AG10803 (cell line): ENCODE results near the gene OR51Q1.

Experiments
- DNase-seq: peaks from one replicate; pipeline ENCODE4 v3.0.0; 2010; ENCODE audit warnings: low read depth
- H3K4me3 ChIP-seq: 2 replicates; pipeline ENCODE4 v1.5.1; 2011; ENCODE audit warnings: mild to moderate bottlenecking, low read length, control low read depth
- CTCF ChIP-seq: conservative IDR thresholded peaks from 2 replicates; pipeline ENCODE4 v1.5.1; 2011; ENCODE audit warnings: mild to moderate bottlenecking, low read length, control low read depth, inconsistent platforms

Gene OR51Q1

GRCh38 chr11:5421811-5422210 is at the start of gene OR51Q1:
Gene OR51Q1 (plus strand): TSS chr11:5422111. CDS start chr11:5422201, 90 bp downstream.
- no peak for DNase-seq
- no peak within 1 kb of the TSS for H3K4me3 ChIP-seq

GRCh38 chr11:5380740-5381342 is 41.1 kb upstream of the OR51Q1 start:
- TF ChIP-seq CTCF = peak; percentile 95
- peak; percentile 73 for DNase-seq

More at GRCh38 chr11:5421811-5422210, at the start of gene OR51Q1:
- no peak for TF ChIP-seq CTCF

GRCh38 chr11:5383576-5383975 is 38.3 kb upstream of the OR51Q1 start, which contains the start of gene OR51M1:
Gene OR51M1 (plus strand): TSS chr11:5383812. CDS start chr11:5389399, 5,587 bp downstream.
- no peak within 1 kb of the TSS for H3K4me3 ChIP-seq
- no peak for DNase-seq
- no peak for TF ChIP-seq CTCF

More at GRCh38 chr11:5380740-5381342, 41.1 kb upstream of the OR51Q1 start:
- no peak overlapping the region for H3K4me3 ChIP-seq

GRCh38 chr11:5384335-5384734 is 37.6 kb upstream of the OR51Q1 start:
- no peak for DNase-seq
- TF ChIP-seq CTCF = no peak
- no peak overlapping the region for H3K4me3 ChIP-seq

- no peak; the same call in 1 of the 2 replicates for TF ChIP-seq CTCF
- no peak for DNase-seq
Observed at GRCh38 chr11:5390210-5390609, 31.7 kb upstream of the OR51Q1 start.

GRCh38 chr11:5394091-5394490 is 27.8 kb upstream of the OR51Q1 start:
- no peak for DNase-seq
- H3K4me3 ChIP-seq = no peak overlapping the region
- no peak for TF ChIP-seq CTCF

More at GRCh38 chr11:5390210-5390609, 31.7 kb upstream of the OR51Q1 start:
- no peak overlapping the region for H3K4me3 ChIP-seq

- DNase-seq = peak; percentile 6
- TF ChIP-seq CTCF = no peak
- no peak overlapping the region for H3K4me3 ChIP-seq
Observed at GRCh38 chr11:5398936-5399335, 23.0 kb upstream of the OR51Q1 start.
